SK-N-MC (cell line): ENCODE results near the gene TMEM175.

Source experiments
- DNase-seq: peaks from one replicate; pipeline ENCODE4 v3.0.0-alpha.2; 2011; ENCODE audit warnings: low read depth, low spot score
- H3K27ac ChIP-seq: fragments of 200-600 bp; sonication (generic); 2 replicates; pipeline ENCODE4 v1.5.1; 2016; ENCODE audit warnings: mixed run types
- H3K36me3 ChIP-seq: fragments of 200-600 bp; sonication (generic); 2 replicates; pipeline ENCODE4 v1.6.1; 2017; ENCODE audit warnings: antibody characterized with exemption, low read length, mixed read lengths; ENCODE audit not compliant: insufficient read depth
- H3K4me3 ChIP-seq: fragments of 200-600 bp; sonication (generic); 2 replicates; pipeline ENCODE4 v1.5.1; 2016
- H3K9ac ChIP-seq: fragments of 200-600 bp; sonication (generic); 2 replicates; pipeline ENCODE4 v1.8.0; 2017; ENCODE audit warnings: mixed run types, mixed read lengths; ENCODE audit not compliant: insufficient read length
- H3K9me3 ChIP-seq: fragments of 200-600 bp; sonication (generic); 2 replicates; pipeline ENCODE4 v1.6.1; 2017; ENCODE audit warnings: low read depth, mild to moderate bottlenecking, antibody characterized with exemption, low read length, moderate library complexity, mixed read lengths
- EZH2 ChIP-seq: fragments of 200-600 bp; sonication (generic); IDR thresholded peaks from one replicate; pipeline ENCODE4 v1.6.1; 2017; ENCODE audit warnings: antibody characterized with exemption
- FOXP2 ChIP-seq: optimal IDR thresholded peaks from 2 replicates; pipeline ENCODE3; 2011; ENCODE audit warnings: mild to moderate bottlenecking, moderate library complexity; ENCODE audit not compliant: insufficient read depth; ENCODE audit errors: extremely low read length, control extremely low read depth
- POLR2AphosphoS5 ChIP-seq: IDR thresholded peaks from 2 replicates; pipeline ENCODE4 v1.6.1; 2012; ENCODE audit warnings: mild to moderate bottlenecking, low read depth, low read length, borderline replicate concordance

The TMEM175 gene

DNA sequence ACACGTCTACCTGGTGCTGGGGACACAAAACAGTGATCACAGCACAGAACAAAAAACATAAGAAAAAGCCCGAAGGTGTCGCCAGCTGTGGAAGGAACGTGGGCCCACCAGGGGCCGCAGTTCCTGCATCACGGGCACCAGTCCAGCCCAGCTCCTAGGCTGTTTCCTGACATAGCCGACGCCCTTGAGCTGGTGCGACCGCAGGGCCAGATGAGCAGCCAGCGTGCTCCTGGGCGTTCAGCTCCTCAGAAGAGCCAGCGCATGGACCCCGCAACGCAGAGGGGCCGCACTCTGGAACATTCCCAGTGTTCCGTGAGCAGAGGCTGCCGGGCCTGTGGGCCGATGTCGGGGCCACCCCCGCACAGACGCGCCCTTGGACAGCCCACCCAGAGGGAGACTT lies 44.2 kb upstream of the TMEM175 start:
- Histone ChIP-seq H3K9ac (no peak overlapping the region), H3K27ac (no peak overlapping the region), H3K36me3 (no peaks in the 10 kb centered on the region; the same call in 1 of the 2 replicates), H3K4me3 (no peak overlapping the region), H3K9me3 (no peaks in the 10 kb centered on the region)
- no peak for TF ChIP-seq EZH2
- no peak for TF ChIP-seq POLR2AphosphoS5
- TF ChIP-seq FOXP2 = no peak
- no peak for DNase-seq

GRCh38 chr4:889516-889915 lies 42.7 kb upstream of the TMEM175 start:
- H3K9ac ChIP-seq = no peak overlapping the region
- no peaks in the 10 kb centered on the region for H3K9me3 ChIP-seq
- no peak for DNase-seq
- no peak overlapping the region for H3K4me3 ChIP-seq
- TF ChIP-seq FOXP2 = no peak
- TF ChIP-seq POLR2AphosphoS5 = no peak
- no peak for TF ChIP-seq EZH2
- no peak overlapping the region for H3K27ac ChIP-seq
- H3K36me3 ChIP-seq = no peaks in the 10 kb centered on the region; the same call in 1 of the 2 replicates

- no peak overlapping the region for H3K4me3 ChIP-seq
- no peak for TF ChIP-seq EZH2
- no peak for TF ChIP-seq POLR2AphosphoS5
- H3K9ac ChIP-seq = no peak overlapping the region
- no peaks in the 10 kb centered on the region; the same call in 1 of the 2 replicates for H3K36me3 ChIP-seq
- DNase-seq = no peak
- no peak overlapping the region for H3K27ac ChIP-seq
- no peaks in the 10 kb centered on the region for H3K9me3 ChIP-seq
Measured at GRCh38 chr4:890036-890695, 42.1 kb upstream of the TMEM175 start.

GRCh38 chr4:891747-892146 lies 40.5 kb upstream of the TMEM175 start:
- Histone ChIP-seq H3K27ac (no peak overlapping the region), H3K4me3 (no peak overlapping the region), H3K9me3 (no peaks in the 10 kb centered on the region), H3K36me3 (no peaks in the 10 kb centered on the region; the same call in 1 of the 2 replicates), H3K9ac (no peak overlapping the region)
- no peak for TF ChIP-seq FOXP2
- no peak for TF ChIP-seq EZH2
- TF ChIP-seq POLR2AphosphoS5 = no peak
- DNase-seq = no peak

DNA sequence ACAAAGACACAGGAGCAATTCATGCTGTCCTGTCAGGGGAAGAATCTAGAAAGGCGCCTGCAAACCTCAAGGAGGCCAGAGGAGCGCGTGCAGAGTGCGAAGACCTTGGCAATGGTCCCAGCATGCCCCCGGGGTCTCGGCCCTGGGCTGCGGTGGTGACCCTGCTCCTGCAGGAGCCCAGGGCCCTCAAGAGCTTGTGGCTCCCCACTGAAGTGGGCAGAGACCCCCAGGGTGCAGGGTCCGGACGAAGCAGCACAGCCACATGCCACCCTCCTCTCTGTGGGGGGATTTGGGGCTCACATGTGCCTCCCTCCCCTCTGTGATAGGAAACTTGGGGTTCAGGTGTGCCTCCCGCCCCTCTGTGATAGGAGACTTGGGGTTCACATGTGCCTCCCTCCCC lies 39.5 kb upstream of the TMEM175 start:
- Histone ChIP-seq H3K4me3 (no peak overlapping the region), H3K27ac (no peak overlapping the region), H3K9me3 (no peaks in the 10 kb centered on the region), H3K36me3 (no peaks in the 10 kb centered on the region; the same call in 1 of the 2 replicates), H3K9ac (no peak overlapping the region)
- DNase-seq = no peak
- TF ChIP-seq POLR2AphosphoS5 = no peak
- TF ChIP-seq EZH2 = no peak
- no peak for TF ChIP-seq FOXP2

DNA sequence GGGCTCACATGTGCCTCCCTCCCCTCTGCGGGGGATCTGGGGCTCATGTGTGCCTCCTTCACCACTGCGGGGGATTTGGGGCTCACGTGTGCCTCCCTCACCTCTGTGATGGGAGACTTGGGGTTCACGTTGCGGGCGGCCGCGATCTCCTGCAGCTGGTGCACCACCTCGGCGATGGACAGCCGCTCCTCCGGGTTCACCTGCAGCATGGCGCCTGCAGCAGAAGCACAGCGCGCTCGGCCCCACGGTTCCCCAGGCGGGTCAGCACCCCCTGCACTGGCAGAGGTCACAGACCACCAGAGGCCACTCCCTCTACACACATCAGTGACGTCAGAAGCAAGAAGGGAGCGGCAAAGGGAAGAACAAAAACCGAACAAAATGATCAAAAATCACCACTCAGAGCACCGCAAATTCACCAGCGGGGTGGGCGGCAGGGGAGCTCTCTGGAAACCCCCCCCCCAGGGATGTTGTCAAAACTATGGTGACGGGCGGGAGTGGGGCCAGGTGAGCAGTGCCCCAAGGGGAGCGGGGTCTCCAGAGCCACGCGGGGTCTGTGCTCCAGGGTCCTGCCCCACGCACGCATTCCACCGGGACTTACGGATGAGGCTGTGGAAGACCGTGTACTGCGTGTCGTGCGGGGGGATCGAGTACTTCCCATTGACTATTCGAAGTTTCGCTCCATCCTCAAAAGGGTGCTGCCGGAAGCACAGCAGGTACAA lies 38.8 kb upstream of the TMEM175 start:
- H3K4me3 ChIP-seq = no peak overlapping the region
- no peak overlapping the region for H3K9ac ChIP-seq
- TF ChIP-seq EZH2 (no peak), POLR2AphosphoS5 (no peak), FOXP2 (no peak)
- no peak overlapping the region for H3K27ac ChIP-seq
- H3K9me3 ChIP-seq = no peaks in the 10 kb centered on the region
- DNase-seq = no peak
- H3K36me3 ChIP-seq = no peaks in the 10 kb centered on the region; the same call in 1 of the 2 replicates

DNA sequence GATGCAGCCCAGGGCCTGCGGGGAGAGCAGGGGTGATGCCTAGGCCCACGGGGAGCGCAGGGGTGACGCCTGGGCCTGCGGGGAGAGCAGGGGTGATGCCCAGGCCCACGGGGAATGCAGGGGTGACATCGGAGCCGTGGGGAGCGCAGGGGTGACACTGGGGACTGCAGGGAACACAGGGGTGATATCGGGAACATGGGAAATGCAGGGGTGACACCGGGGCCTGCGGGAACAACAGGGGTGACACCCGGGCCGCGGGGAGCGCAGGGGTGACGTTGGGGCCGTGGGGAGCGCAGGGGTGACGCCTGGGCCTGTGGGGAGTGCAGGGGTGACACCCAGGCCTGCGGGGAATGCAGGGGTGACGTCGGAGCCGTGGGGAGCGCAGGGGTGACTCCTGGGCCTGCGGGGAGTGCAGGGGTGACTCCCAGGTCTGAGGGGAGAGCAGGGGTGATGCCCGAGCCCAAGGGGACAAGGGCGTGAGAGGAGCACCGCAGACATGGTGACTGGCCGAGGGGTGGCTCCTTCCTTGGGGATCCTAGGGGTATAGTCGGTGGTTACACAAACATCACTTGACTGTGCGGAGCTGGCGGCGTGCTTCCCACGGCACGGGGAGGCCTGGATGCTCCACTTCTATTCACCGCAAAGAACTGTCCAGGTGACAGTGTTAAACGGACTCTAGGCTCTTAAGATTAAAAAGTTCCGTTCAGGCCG lies 38.1 kb upstream of the TMEM175 start:
- no peak overlapping the region for H3K4me3 ChIP-seq
- TF ChIP-seq EZH2 = no peak
- TF ChIP-seq FOXP2 = no peak
- no peak for TF ChIP-seq POLR2AphosphoS5
- DNase-seq = no peak
- no peak overlapping the region for H3K27ac ChIP-seq
- no peaks in the 10 kb centered on the region for H3K9me3 ChIP-seq
- H3K36me3 ChIP-seq = no peaks in the 10 kb centered on the region; the same call in 1 of the 2 replicates
- no peak overlapping the region for H3K9ac ChIP-seq

GRCh38 chr4:895596-895995 lies 36.7 kb upstream of the TMEM175 start:
- no peak for DNase-seq
- TF ChIP-seq FOXP2 = no peak
- TF ChIP-seq EZH2 = no peak
- no peak for TF ChIP-seq POLR2AphosphoS5
- H3K9ac ChIP-seq = no peak overlapping the region
- H3K4me3 ChIP-seq = no peak overlapping the region
- H3K9me3 ChIP-seq = no peaks in the 10 kb centered on the region
- no peaks in the 10 kb centered on the region; the same call in 1 of the 2 replicates for H3K36me3 ChIP-seq
- H3K27ac ChIP-seq = no peak overlapping the region
